OCI-LY7 (cell line): ENCODE data around the gene TNS1.

Experiments
- EZH2phosphoT487 ChIP-seq: fragments of 200-600 bp; sonication (generic); IDR thresholded peaks from 2 replicates; pipeline ENCODE4 v1.6.1; 2018; ENCODE audit warnings: low read depth, borderline replicate concordance, mild to moderate bottlenecking, mixed run types, antibody characterized with exemption, low read length, moderate library complexity, mixed read lengths
- TF ChIP-seq, protein P1 (sequence below): fragments of 200-600 bp; sonication (generic); conservative IDR thresholded peaks from 2 replicates; pipeline ENCODE4 v1.5.1; 2014; ENCODE audit warnings: mild to moderate bottlenecking, antibody characterized with exemption, low read length, moderate library complexity, mixed read lengths

GRCh38 chr2:217809736-217810135 is 193.1 kb downstream of the TNS1 start:
- TF ChIP-seq, protein P1, sequence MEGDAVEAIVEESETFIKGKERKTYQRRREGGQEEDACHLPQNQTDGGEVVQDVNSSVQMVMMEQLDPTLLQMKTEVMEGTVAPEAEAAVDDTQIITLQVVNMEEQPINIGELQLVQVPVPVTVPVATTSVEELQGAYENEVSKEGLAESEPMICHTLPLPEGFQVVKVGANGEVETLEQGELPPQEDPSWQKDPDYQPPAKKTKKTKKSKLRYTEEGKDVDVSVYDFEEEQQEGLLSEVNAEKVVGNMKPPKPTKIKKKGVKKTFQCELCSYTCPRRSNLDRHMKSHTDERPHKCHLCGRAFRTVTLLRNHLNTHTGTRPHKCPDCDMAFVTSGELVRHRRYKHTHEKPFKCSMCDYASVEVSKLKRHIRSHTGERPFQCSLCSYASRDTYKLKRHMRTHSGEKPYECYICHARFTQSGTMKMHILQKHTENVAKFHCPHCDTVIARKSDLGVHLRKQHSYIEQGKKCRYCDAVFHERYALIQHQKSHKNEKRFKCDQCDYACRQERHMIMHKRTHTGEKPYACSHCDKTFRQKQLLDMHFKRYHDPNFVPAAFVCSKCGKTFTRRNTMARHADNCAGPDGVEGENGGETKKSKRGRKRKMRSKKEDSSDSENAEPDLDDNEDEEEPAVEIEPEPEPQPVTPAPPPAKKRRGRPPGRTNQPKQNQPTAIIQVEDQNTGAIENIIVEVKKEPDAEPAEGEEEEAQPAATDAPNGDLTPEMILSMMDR: no peak
- TF ChIP-seq EZH2phosphoT487: no peak
